Upper lobe of right lung (tissue), 1 donor: Measurements from ENCODE around the gene PRPF6. TPM values are rescaled to one million over a fixed set of nuclear protein-coding genes. Genes with fewer than 3 reads are reported as not detected.

Source experiments
- ATAC-seq: fragments of 200-7000 bp; cut with Tn5 transposase; one replicate; pipeline ENCODE4 v1.9.1; 2020; ENCODE audit warnings: mild to moderate bottlenecking, moderate library complexity
- DNase-seq: peaks from one replicate; pipeline ENCODE4 v3.0.0-alpha.2; 2020
- H3K27ac ChIP-seq: fragments of 200-600 bp; one replicate; pipeline ENCODE4 v1.8.0; 2022
- H3K27me3 ChIP-seq: fragments of 200-600 bp; one replicate; pipeline ENCODE4 v1.8.0; 2022; ENCODE audit warnings: mild to moderate bottlenecking
- H3K36me3 ChIP-seq: fragments of 200-600 bp; one replicate; pipeline ENCODE4 v1.8.0; 2022
- H3K4me1 ChIP-seq: fragments of 200-600 bp; one replicate; pipeline ENCODE4 v1.8.0; 2022
- H3K4me3 ChIP-seq: fragments of 200-600 bp; one replicate; pipeline ENCODE4 v1.8.0; 2022; ENCODE audit warnings: mild to moderate bottlenecking
- H3K9me3 ChIP-seq: fragments of 200-600 bp; one replicate; pipeline ENCODE4 v1.8.0; 2022
- intact Hi-C: fragments of 100-400 bp; cut with DNase I; formaldehyde crosslinking; loops from one replicate; pipeline ENCODE4 v1.11.0; 2022
- total RNA-seq: library from RNA; stranded (reverse); fragmentation: NEBNext Ultra II Directional; extraction: Animal tissue kit (Norgen Biotek cat#: 25700); gene quantifications from one replicate; pipeline ENCODE4 v1.2.1, GENCODE V29; 2021
- TF ChIP-seq, protein P1 (sequence below): fragments of 200-600 bp; IDR thresholded peaks from one replicate; pipeline ENCODE4 v1.8.0; 2022; ENCODE audit warnings: antibody characterized with exemption
- donor health status: DM: no; HTN: yes; CAD: no; lungs with severe emphysema.

Gene PRPF6
- total RNA-seq, 1 donor from 2014 or later = 58.9 TPM

DNA sequence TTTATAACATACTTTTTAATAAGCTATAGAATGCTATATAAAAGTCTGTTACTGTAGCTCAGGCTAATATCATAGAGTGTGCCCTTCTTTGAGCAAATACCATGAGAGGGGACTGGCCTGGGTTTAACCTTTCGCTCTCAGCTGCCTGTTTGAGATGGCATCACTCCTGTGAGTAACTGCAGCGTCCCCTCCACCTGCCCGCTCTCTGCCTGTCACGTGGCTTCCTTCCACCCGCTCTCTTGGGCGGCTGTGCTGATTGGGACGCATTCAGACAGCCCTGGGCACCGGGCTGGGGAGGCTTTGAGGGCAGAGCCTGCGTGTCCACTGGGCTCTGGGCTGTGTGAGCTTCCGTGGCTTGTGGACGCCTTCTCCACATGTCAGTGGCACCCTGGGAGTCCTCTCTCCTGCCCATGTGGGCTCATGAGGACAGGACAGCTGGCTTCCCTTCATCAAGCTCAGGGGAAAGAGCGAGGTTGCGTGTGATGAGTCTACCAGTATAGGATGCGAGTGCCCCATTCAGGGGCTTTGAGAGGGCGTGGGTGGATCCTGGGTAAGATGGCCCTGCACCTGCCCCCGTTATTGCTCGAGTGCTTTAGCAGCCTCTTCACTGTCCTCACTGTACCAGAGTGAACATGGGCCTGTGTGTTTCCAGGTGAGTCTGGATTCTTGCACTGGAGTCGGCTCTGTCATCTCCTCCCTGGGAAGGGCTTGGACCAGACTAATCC is 44.3 kb downstream of the PRPF6 start:
- DNase-seq (no peak), ATAC-seq (no peak)
- H3K27ac ChIP-seq = no peak overlapping the region
- no peaks in the 10 kb centered on the region for H3K9me3 ChIP-seq
- peaks cover 82% of the 10 kb centered on the region for H3K36me3 ChIP-seq
- no peaks in the 10 kb centered on the region for H3K4me1 ChIP-seq
- intact Hi-C loops = no loop called here
- TF ChIP-seq, protein P1, sequence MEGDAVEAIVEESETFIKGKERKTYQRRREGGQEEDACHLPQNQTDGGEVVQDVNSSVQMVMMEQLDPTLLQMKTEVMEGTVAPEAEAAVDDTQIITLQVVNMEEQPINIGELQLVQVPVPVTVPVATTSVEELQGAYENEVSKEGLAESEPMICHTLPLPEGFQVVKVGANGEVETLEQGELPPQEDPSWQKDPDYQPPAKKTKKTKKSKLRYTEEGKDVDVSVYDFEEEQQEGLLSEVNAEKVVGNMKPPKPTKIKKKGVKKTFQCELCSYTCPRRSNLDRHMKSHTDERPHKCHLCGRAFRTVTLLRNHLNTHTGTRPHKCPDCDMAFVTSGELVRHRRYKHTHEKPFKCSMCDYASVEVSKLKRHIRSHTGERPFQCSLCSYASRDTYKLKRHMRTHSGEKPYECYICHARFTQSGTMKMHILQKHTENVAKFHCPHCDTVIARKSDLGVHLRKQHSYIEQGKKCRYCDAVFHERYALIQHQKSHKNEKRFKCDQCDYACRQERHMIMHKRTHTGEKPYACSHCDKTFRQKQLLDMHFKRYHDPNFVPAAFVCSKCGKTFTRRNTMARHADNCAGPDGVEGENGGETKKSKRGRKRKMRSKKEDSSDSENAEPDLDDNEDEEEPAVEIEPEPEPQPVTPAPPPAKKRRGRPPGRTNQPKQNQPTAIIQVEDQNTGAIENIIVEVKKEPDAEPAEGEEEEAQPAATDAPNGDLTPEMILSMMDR = no peak
- H3K4me3 ChIP-seq = no peak overlapping the region
- H3K27me3 ChIP-seq = no peaks in the 10 kb centered on the region

DNA sequence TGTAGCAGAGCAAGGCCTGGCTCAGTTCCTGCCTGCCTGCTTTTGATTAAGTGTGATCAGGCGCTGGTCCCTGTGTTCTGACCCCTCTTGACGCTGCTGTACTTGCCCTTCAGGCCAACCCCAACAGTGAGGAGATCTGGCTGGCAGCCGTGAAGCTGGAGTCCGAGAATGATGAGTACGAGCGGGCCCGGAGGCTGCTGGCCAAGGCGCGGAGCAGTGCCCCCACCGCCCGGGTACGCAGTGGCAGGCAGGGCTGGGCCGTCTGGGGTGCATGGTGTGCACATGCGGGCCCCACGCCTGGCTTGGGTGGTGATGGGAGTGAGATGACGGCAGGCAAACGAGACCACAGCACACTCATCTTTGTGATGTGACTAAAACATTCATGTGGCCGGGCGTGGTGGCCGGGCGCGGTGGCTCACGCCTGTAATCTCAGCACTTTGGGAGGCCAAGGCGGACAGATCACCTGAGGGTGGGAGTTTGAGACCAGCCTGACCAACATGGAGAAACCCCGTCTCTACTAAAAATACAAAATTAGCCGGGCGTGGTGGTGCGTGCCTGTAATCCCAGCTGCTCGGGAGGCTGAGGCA is 45.0 kb downstream of the PRPF6 start:
- Histone ChIP-seq H3K4me3 (no peak overlapping the region), H3K27me3 (no peaks in the 10 kb centered on the region), H3K27ac (no peak overlapping the region), H3K36me3 (peaks cover 89% of the 10 kb centered on the region), H3K4me1 (no peaks in the 10 kb centered on the region), H3K9me3 (no peaks in the 10 kb centered on the region)
- intact Hi-C loops = no loop called here
- TF ChIP-seq, protein P1 = no peak
- ATAC-seq (no peak), DNase-seq (no peak)

DNA sequence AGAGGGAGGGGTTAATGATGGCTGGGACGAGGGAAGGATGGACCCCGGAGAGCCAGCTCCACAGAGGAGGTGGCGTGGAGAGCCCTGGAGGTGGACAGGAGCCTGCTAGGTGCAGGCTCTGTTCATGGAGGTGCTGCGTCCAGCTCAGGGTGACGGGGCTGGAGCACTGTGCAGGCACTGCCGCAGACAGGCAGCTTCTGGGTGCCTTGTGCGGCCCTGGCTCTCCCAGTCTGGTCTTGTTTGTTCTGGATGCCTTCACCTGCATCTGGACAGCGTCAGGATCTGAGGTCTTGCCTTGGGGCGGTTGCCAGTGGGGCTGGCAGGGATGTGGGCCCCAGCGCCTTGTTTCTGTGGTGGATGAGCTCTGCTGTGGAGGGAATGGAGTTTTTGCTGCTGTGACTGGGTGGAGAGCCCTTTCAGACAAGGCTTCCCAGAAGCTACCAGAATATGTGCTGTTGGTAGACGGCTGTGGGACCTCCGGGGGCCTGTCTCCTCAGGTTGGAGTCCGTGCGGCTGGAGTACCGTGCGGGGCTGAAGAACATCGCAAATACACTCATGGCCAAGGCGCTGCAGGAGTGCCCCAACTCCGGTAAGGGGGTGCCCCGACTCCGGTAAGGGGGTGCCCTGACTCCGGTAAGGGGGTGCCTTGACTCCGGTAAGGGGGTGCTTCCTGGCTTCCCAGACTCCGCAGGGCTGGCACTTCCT is 47.2 kb downstream of the PRPF6 start:
- Histone ChIP-seq H3K27ac (no peak overlapping the region), H3K4me3 (no peak overlapping the region), H3K36me3 (peaks cover 97% of the 10 kb centered on the region), H3K27me3 (no peaks in the 10 kb centered on the region), H3K4me1 (no peaks in the 10 kb centered on the region), H3K9me3 (no peaks in the 10 kb centered on the region)
- DNase-seq = no peak
- no peak for ATAC-seq
- TF ChIP-seq, protein P1 = no peak
- intact Hi-C loops = no loop called here

DNA sequence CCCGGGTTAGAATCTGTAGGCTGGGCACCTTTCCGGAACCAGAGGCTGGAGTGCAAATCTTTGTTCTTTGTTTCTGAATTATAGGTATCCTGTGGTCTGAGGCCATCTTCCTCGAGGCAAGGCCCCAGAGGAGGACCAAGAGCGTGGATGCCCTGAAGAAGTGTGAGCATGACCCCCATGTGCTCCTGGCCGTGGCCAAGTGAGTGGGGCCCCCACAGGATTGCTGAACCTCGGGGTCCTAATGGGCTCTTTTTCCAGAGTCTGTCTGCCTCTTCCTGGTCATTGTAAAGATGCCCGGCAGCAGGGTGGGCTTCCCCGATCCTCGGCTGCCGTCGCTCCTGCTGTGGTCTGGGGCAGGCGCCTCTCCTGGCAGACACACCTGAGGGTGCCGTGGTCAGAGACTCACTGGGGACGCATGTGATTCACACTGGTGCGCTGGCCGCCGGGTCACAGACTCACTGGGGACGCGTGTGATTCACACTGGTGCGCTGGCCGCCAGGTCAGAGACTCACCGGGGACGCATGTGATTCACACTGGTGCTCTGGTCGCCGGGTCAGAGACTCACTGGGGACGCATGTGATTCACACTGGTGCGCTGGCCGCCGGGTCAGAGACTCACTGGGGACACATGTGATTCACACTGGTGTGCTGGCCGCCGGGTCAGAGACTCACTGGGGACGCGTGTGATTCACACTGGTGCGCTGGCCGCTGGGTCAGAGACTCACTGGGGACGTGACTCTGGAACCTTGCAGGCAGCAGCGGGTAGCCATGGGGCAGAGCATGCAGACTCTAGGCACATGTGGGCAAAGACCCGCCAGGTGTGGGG is 48.6 kb downstream of the PRPF6 start:
- intact Hi-C loops = no loop called here
- ATAC-seq = no peak
- Histone ChIP-seq H3K4me3 (no peak overlapping the region), H3K27me3 (no peaks in the 10 kb centered on the region), H3K27ac (no peak overlapping the region), H3K9me3 (no peaks in the 10 kb centered on the region), H3K36me3 (peaks cover 92% of the 10 kb centered on the region), H3K4me1 (no peaks in the 10 kb centered on the region)
- no peak for DNase-seq
- TF ChIP-seq, protein P1 = no peak

DNA sequence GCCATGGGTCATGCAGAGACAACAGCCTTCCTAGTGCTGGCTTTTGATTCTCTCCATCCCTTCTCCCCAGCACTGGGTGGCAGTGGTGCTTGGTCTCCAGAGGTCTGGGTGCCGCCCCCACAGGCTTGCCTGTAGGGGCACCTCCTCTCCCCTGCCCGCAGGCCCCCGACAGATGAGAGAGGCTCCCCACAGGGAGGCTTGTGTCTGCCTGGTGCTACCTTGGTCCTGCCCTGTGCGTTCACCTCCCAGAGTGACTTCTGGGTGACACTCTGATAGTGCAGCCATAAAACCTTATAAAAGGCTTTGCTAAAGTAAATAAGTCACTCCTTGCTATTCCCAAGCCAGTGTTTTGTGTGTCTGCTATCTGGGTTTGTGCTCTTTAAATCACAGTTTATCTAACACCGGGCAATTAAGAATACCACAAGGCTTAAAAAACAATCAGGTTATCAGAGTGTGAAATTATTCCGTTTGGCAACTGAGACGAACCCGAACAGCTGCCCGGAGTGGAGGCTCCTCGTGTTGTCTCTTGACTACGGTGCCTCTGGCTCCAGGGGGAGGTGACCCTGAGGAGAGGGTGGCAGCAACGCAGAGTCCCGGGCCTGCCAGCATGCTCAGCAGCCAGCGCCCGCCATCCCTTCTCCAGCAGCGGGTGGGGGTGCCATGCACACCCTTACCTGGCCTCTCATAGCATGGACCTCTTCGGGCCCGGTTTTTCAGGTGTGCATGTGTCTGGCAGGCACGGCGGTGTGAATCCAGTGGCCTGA is 49.6 kb downstream of the PRPF6 start:
- intact Hi-C loops = no loop called here
- ATAC-seq = no peak
- H3K4me3 ChIP-seq = no peak overlapping the region
- no peak for DNase-seq
- H3K36me3 ChIP-seq = peaks cover 81% of the 10 kb centered on the region
- no peak overlapping the region for H3K27ac ChIP-seq
- H3K9me3 ChIP-seq = no peaks in the 10 kb centered on the region
- TF ChIP-seq, protein P1 = no peak
- no peaks in the 10 kb centered on the region for H3K4me1 ChIP-seq
- H3K27me3 ChIP-seq = no peaks in the 10 kb centered on the region
